ENCODE results near the gene SCN4B.

Gene SCN4B

GRCh38 chr11:118166641-118167040, 14.0 kb upstream of the SCN4B start:
- TF ChIP-seq, protein P1, sequence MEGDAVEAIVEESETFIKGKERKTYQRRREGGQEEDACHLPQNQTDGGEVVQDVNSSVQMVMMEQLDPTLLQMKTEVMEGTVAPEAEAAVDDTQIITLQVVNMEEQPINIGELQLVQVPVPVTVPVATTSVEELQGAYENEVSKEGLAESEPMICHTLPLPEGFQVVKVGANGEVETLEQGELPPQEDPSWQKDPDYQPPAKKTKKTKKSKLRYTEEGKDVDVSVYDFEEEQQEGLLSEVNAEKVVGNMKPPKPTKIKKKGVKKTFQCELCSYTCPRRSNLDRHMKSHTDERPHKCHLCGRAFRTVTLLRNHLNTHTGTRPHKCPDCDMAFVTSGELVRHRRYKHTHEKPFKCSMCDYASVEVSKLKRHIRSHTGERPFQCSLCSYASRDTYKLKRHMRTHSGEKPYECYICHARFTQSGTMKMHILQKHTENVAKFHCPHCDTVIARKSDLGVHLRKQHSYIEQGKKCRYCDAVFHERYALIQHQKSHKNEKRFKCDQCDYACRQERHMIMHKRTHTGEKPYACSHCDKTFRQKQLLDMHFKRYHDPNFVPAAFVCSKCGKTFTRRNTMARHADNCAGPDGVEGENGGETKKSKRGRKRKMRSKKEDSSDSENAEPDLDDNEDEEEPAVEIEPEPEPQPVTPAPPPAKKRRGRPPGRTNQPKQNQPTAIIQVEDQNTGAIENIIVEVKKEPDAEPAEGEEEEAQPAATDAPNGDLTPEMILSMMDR (IDR thresholded peaks at IDR 0.05; ENCODE audit: borderline replicate concordance, insufficient read depth, low read depth, low read length) = no peak
- H3K4me3 ChIP-seq (ENCODE audit: low read depth, low read length) = no peak overlapping the region

GRCh38 chr11:118164885-118165284, 12.3 kb upstream of the SCN4B start:
- TF ChIP-seq, protein P1 (IDR thresholded peaks at IDR 0.05; ENCODE audit: borderline replicate concordance, insufficient read depth, low read depth, low read length) = no peak

DNA sequence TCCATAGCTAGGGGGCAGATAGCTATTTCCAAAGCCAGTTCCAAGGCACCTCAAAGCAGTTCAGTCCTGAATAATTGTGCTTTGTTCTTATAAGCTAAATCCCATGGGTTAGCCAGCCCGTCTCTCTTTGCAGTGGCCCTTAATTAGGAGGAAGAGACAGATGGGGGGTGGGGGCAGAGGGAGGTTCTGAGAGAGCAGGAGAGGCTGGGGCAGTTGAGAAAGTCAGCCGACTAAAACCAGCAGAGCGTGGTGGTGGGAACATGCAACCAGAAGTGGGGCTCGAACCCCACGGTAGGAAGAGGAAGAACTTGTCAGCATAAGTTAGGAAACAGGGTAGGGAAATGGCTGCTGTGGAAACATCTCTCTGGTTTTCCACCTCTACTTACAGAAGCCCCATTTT, 10.9 kb upstream of the SCN4B start:
- TF ChIP-seq, protein P1 (IDR thresholded peaks at IDR 0.05; ENCODE audit: borderline replicate concordance, insufficient read depth, low read depth, low read length) = no peak
- no peak overlapping the region for H3K4me3 ChIP-seq (ENCODE audit: low read depth, low read length)

More at GRCh38 chr11:118164885-118165284, 12.3 kb upstream of the SCN4B start:
- H3K4me3 ChIP-seq (ENCODE audit: low read depth, low read length) = no peak overlapping the region

GRCh38 chr11:118162846-118163245, 10.2 kb upstream of the SCN4B start:
- TF ChIP-seq, protein P1 (IDR thresholded peaks at IDR 0.05; ENCODE audit: borderline replicate concordance, insufficient read depth, low read depth, low read length) = no peak
- H3K4me3 ChIP-seq (ENCODE audit: low read depth, low read length) = no peak overlapping the region

GRCh38 chr11:118161786-118162185, 9.2 kb upstream of the SCN4B start:
- TF ChIP-seq, protein P1 (IDR thresholded peaks at IDR 0.05; ENCODE audit: borderline replicate concordance, insufficient read depth, low read depth, low read length) = no peak
- no peak overlapping the region for H3K4me3 ChIP-seq (ENCODE audit: low read depth, low read length)

GRCh38 chr11:118157186-118157895, 4.7 kb upstream of the SCN4B start:
- no peak overlapping the region for H3K4me3 ChIP-seq (ENCODE audit: low read depth, low read length)
- TF ChIP-seq, protein P1 (IDR thresholded peaks at IDR 0.05; ENCODE audit: borderline replicate concordance, insufficient read depth, low read depth, low read length) = no peak

GRCh38 chr11:118156531-118157185, 4.0 kb upstream of the SCN4B start:
- no peak overlapping the region for H3K4me3 ChIP-seq (ENCODE audit: low read depth, low read length)
- TF ChIP-seq, protein P1 (IDR thresholded peaks at IDR 0.05; ENCODE audit: borderline replicate concordance, insufficient read depth, low read depth, low read length) = no peak

Measured in GM12875 (cell line).